D341Med (cell line): ENCODE measurements around the gene MIOS.
A peak's percentile ranks its signal among the peaks of the same experiment; 100 is the strongest.

Experiments
- DNase-seq: peaks from one replicate; pipeline ENCODE4 v3.0.0; 2012; ENCODE audit warnings: low spot score

MIOS gene

DNA sequence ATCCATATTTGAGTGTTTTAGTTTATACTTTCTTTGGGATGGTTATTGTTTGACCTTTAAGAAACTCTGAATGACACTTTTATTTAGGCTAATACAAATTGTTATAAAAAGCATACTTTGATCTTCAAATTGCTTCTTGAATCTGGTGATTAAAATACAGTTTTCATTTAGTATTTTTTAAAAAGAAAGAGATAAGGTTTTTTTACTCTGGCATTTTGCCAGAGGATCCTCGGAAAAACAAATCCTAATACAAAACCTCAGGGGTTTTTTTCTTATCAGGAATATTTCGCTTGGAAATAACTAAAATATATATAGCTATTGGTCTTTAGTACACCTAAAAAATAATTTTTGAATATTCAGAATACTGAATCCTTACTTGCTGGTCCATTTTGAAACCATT, 17.0 kb downstream of the MIOS start:
- DNase-seq, result no peak

DNA sequence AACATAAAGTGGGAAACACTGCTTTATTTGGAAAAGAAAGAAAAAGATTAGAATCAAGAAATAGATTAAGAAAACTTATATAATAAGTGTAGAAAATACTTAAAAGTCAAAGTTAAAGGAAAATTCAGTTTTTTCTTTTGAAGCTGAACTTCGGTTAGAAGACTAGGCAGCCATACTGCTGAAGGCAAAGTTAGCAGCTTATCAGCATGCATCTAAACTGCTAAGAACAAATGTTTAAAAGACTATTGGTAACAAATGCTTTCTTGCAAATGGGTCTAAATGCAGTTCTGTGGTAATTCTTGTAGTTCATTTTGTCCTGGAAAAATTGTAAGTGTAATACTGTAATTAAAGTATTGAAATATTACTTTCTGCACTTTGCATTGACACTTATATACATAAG, 18.0 kb downstream of the MIOS start:
- DNase-seq, result no peak

DNA sequence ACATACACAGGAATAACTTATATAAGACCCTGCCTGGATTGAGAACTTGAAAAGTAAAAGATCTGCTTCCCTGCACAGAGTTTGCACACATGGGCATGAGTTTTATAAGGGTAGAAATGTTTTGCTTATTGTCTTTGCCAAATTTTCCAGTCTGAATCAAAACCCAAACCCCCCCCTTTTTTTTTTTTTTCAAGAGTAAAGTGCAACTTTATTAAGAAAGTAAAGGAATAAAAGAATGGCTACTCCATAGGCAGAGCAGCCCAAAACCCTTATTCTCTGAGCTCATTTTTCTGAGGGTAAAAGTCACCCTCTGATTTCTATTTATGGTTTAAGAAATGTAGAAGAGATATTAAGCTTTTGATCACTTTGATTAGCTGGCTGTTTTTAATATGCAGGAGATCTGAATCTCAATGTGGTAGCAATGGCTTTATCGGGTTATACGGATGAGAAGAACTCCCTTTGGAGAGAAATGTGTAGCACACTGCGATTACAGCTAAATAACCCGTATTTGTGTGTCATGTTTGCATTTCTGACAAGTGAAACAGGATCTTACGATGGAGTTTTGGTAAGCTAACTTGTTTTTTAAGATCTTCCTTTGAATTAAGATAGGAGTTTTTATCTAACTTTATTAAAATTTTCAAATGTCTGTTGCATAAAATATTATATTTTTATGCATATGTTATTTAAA, 18.7 kb downstream of the MIOS start:
- DNase-seq, result no peak

DNA sequence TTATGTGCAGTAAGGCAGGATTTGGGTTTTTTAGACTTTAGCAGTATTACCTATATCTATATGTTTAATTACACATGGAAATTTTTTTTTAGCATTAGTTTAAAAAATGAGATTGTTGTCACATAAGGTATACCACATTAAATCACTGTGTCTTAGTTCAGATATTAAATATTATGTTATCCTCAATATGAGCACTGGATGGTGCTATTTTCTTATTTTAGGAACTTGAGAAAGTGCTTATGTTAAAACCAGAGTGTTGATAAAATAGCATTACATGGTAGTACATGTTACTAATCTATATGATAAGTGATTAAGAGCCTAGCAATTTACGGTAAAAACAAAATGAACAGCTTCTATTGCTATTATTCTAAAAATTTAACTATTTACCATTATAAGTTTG, 28.8 kb downstream of the MIOS start:
- DNase-seq, result no peak

DNA sequence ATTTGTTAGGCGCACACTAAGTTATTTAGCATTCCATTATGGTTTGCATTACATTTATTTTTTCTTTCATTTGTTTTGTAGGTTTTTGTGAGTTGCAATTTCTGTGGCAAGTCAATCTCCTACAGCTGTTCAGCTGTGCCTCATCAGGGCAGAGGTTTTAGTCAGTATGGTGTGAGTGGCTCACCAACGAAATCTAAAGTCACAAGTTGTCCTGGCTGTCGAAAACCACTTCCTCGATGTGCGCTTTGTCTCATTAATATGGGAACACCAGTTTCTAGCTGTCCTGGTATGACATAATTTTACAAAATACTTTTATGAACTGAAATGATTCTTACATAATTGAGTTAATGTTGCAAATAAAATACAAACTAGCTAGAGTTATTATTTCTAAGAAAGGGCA, 29.5 kb downstream of the MIOS start:
- no peak for DNase-seq

DNA sequence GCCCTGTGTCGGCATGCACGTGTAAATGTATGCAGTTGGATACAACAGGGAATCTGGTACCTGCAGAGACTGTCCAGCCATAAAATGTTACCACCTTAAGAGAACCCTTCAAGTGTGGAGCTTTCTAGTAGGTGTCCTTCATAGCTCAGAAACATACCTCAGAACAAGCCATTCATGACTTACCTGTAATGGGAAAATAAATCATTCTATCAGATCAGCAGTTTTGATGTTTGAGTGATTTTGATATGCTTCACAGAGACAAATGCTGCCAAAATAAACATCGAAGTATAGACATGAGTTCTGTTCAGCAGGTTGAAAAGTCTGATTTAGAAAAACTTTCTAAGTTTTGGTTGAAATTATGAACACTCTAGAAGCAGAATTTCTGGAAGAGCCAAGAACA, 40.3 kb downstream of the MIOS start:
- no peak for DNase-seq

DNA sequence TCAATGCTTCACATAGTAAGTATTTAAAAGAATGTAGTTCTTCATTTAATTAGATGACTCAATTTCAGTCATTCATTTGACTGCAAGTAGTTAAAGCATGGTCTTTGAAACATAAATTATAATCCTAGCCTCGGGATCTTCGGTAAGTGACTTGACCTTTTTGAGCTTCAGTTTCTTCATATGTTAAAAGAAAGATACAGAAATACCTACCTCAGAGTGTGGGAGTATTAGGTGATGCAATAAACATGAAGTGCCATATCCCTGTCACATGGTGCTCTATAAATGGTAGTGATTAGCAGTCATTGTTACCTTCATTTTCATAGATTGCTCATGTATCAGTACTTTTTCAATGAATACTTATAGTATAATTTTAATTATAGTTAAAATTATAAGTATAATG, 42.6 kb downstream of the MIOS start:
- DNase-seq, result no peak

DNA sequence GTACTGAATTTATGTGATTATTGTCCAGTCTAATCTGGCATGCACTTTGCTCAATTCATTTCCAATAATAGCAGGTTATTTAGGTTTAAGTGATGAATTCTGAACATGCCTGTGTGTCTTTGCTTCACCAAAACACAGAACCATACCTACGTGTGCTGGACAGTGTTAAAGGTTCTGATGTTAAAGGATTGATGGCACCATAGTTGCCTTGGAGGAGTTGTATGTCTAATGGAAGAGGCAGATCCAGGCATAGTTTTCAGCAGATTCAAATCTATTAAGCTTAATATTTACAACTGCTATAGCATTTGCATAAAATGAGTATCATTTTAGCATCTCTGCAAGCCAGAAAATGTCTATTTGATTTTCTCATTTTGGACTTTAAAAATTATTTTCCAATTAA, 45.8 kb downstream of the MIOS start:
- DNase-seq, result no peak

DNA sequence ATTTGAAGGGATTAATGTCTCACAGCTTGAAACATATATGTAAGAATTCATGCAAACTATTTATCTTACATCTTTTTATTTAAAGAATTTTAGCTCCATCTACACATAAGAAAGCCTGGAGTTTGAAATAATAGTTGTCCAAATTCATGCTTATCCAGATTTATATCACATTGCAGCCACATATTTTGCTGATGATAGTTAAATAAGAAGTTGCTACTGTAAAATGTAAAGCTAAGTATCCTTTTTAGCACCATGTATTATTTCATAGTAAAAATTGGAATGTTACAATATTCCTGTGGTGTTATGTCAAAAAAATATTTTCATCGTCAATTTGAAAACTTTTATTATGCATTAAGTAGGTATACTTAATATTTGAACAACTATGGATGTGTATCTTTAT, 46.5 kb downstream of the MIOS start:
- DNase-seq, result no peak

DNA sequence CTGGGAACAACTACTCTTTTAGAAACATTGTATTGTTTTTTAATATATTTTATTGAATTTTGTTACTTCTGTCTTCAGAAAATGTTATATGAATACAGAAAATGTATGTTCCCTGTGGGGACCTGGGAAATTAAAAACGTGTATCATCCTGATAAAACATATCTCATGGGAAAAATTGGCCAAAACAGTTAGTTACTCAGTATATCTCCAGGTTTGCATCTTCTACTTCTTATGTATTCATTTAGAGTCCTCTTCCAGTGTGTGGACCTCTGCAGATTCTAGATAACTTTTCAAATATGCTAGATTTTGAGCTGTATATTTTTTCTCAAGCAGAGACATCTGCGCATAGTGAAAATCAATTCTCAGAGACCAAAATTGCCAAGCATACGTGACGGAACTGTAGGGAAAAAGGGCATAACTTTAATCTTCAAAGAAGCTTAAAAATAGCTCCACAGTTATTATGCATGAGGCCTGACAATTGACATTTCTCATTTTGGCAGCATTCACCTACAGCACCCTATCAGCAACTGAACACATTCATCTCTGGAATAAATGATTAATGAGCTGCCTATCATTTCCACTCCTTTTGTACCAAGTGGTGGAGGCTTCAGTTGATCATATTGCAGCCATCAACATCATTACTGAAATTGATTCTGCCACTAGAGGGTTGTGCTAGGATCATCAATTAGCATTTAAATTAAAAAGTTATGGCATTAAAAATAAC, 47.5 kb downstream of the MIOS start:
- no peak for DNase-seq

DNA sequence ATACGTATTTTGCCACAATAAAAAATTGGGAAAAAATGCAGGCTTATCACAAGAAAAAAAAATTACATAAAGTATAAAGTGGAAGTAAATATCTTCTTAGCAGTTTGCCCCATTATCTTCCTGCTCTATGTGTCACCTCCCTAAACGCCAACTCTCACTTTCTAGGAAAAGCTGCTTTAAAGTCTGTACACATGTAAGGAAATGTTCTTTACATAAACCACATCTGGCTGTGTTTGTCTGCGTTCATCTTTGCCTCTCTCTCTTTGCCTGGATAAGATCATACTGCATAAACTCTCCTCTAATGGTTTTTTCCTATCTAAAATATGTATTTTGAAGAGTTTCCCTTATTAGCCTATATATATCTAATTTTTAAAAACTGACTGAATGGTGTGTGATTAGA, 50.9 kb downstream of the MIOS start:
- DNase-seq, result no peak

DNA sequence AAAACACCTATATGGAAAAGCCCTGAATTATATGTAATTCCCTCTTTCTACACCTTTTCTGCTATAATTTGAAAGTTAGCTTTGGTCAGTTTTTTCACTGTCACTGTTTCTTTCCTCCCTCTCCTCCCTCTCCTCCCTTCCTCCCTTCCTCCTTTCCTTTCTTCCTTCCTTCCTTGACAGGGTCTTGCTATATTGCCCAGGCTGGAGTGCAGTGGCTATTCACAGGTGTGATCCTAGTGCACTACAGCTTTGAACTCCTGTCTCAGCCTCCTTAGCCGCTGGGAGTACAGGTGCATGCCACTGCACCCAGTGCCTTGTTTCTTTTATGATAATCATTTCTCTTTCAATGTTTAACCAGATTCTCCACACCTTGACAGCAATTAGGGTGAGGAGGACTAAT, 51.7 kb downstream of the MIOS start:
- DNase-seq, result no peak

DNA sequence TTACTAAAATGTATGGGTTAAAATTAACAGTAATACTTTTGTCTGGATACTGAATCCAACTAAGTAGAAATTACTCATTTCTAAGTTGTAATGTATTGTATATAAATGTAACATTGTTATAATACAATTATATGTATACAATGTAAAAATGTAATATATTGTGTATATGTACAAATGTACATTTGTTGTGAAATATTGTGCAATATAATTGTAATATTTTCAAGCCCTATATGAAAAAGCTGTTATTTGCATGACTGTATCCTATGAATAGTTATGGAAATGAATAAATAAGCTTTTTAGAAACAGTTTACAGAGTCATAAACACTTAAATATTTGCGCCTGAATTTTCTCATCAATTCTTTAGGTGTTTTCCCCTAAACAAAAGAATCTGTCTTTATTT, 53.6 kb downstream of the MIOS start:
- no peak for DNase-seq

DNA sequence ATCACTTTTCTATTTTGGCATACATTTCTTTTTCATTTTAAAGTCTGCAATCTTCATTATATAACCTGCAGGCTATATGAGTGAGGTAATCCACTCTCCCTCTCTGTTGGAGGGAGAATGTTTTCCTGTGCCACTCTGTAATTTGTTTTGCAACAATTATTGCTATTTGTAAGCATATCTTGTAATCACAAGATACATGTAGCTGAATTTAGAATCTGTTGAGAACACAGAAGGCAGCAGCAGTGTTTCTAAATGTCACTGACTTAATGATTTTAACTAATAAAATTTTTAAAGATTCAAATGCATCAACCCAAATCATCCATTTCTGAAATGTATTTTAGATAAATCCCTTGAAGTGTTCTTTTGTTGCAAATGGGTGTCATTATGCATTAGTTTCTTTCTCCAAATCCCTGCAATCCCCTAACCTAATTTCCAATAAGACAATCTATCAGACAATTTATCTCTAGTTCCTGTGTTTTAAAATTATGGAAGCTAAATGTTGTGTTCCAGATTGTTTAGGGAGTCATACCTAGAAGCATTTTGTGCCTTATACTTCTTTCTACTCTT, 54.0 kb downstream of the MIOS start:
- DNase-seq, result no peak

DNA sequence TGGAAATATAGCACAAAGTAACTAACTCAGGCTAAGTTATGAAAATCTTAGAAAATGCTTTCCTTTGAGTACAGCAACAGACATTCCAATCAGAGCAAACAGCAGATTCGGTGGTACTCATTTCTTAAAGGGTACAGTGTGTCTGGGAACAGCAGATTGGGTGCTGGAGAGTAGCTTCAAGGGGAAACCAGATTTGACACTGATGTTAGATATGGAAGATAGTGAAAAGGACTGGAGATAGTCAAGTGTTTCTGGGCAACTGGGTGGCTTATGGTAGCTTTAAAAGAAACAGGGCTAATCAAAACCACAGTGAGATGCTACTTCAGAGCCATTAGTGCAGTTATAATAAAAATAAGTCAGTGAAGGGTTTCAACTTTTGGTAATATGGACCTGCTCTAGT, 61.8 kb downstream of the MIOS start:
- DNase-seq, result no peak

DNA sequence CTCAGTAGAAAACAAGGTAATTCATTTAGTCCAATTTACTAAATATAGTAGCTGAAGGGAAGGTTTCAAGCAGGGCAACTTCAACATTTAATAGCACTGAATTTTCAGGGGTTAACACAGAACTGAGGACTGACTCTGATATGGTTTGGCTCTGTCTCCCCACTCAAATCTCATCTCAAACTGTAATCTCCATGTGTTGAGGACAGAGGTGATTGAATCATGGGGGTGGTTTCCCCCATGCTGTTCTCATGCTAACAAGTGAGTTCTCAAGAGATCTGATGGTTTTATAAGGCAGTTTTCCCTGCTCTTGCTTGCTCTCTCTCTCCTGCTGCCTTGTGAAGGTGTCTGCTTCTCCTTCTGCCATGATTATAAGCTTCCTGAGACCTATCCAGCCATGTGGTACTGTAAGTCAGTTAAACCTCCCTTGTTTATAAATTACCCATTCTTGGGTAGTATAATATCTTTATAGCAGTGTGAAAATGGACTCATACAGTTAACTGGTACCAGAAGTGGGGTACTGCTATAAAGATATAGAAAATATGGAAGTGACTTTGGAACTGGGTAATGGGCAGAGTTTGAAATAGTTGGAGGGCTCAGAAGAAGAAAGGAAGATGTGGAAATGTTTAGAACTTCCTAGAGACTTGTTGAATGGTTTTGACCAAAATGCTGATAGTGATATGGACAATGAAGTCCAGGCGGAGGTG, 64.1 kb downstream of the MIOS start:
- DNase-seq, result no peak

DNA sequence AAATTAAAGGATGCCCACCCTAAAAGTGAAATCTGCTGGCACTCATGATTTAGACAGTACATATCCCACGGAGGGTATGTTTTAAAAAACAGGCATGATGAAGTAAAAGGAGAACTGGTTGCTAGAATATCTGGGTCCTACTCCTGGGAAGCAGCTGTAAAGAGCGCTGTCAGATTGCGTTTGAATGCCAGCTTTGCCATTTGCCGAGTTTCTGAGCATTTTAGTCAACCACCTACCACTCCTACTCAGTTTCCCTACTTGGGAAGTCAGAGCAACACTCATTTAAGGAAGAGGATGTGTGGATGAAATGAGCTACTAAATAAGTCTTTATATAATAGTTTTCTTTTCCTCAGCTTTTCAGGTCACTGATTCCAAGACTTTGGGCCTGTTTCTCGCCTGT, 72.7 kb downstream of the MIOS start:
- DNase-seq, result no peak

DNA sequence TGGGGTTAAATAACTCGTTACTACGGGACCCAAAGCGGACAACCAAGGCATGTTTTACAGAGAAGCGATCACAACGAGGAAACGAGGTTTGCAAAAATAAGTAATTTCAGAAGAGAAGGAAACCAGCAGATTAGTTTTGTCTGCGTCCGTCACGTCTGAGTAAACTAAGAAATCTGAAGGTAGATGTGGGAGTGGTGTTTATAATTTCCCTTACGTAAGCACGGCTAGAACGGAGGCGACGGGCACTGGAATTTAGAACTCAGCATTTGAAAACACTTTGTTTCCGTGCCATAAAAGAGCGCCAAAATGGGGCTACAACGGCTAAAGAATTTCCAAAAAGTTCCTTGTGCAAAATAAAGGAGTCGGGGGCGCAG, 73.2 kb downstream of the MIOS start:
- DNase-seq, result no peak

DNA sequence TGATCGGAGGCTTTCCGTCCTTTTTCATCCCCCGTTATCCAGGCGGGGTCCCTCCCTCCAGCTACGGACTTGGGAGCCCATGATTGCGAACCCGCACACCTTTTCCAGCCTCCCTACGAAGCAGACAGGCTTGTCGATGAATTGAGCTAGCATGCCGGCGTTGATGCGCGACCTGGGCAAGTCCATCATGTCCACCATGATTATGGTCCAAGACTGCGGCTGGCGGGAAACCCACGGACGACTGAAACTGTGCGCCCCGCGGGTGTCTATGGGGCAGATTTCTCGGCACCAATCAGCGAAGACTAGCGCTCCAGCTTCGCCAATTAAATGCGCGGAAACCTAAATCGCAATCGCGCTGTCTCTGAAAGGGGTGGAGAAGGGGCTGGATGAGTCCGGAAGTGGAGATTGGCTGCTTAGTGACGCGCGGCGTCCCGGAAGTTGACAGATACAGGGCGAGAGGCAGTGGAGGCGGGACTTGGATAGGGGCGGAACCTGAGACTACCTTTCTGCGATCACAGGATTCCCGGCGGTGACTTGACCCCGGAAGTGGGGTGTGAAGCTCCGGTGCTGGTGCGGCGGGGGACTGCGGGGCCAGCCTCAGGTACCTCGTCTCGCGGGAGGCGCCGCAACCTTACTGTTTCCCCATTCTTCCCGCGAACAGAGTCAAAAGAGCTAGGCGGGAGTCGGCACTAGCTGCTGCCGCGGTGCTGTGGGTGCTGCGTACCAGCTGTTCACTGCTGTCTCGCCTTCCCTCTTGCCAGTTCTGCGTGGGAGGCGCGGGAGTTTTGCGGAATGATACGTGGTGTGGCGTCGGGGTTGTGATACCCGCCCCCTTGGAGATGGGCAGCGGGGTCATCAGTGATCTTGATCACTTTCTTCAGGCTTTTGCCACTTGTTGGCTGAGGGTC, 73.8 kb downstream of the MIOS start, which contains the start of gene UMAD1:
Gene UMAD1, plus strand, starts transcription at position 532 of the 908 bp plus-strand sequence. CDS start 32,620 bp downstream, outside the sequence.
- peak; percentile 94 for DNase-seq

DNA sequence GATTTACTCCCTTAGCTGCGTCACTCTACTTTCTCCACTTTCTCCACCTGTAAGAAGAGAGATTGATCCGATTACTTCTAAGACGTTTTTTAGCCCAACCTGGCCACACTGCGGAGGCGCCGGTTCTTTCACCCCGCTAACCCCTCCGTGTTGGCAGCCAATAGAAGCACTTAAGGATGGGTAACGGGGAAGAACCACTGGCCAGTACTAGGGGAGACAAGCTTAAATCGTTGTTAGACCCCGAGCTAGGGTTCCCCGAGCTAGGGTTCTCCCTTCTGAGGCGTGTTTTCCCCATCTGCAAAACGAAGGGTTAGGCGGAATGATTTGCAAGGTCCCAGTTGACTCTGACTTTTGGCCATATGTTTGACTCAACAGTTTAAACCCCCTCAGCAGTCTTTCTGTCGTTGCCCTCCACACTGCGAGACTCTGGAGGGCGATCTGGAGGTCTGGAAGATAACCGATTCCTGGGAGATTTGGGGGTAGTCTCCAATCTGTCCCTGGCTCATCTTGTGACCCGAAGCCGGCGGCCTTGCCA, 74.5 kb downstream of the MIOS start:
- peak; percentile 35 for DNase-seq

DNA sequence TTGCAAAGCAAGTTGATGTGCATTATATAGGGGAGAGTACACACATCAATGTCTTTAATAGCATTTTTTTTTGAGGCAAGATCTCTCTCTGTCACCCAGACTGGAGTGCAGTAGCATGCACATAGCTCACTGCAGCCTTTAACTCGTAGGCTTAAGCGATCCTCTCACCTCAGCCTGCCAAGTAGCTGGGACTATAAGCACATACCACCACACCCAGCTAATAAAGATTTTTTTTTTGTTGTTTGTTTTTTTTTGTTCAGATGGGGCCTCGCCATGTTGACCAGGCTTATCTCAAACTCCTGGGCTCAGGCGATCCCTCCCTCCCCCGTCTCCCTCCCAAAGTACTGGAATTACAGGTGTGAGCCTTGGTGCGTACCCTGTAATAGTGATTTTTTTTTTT, 75.4 kb downstream of the MIOS start:
- DNase-seq, result no peak
